ENCODE measurements around the gene SAMD4A.

SAMD4A gene

GRCh38 chr14:54807881-54808280, 241.0 kb downstream of the SAMD4A start:
- no peak for FAIRE-seq

GRCh38 chr14:54808326-54809161, 241.6 kb downstream of the SAMD4A start:
- no peak for FAIRE-seq

- FAIRE-seq = no peak
Observed at GRCh38 chr14:54809767-54810166, 242.8 kb downstream of the SAMD4A start.

GRCh38 chr14:54812617-54813016, 245.7 kb downstream of the SAMD4A start:
- FAIRE-seq = no peak

GRCh38 chr14:54813081-54813480, 246.2 kb downstream of the SAMD4A start:
- no peak for FAIRE-seq

- no peak for FAIRE-seq
Observed at GRCh38 chr14:54814076-54814475, 247.1 kb downstream of the SAMD4A start.

GRCh38 chr14:54815016-54815415, 248.1 kb downstream of the SAMD4A start:
- FAIRE-seq = no peak

GRCh38 chr14:54815515-54815914, 248.6 kb downstream of the SAMD4A start:
- FAIRE-seq = no peak

- FAIRE-seq = no peak
Observed at GRCh38 chr14:54816450-54816849, 249.5 kb downstream of the SAMD4A start.

GRCh38 chr14:54817506-54817905, 250.6 kb downstream of the SAMD4A start:
- FAIRE-seq = no peak

GRCh38 chr14:54818201-54819133, 251.5 kb downstream of the SAMD4A start:
- FAIRE-seq = peak; percentile 99

- no peak for FAIRE-seq
Observed at GRCh38 chr14:54822685-54823084, 255.8 kb downstream of the SAMD4A start.

- FAIRE-seq = no peak
Observed at GRCh38 chr14:54823757-54824549, 257.0 kb downstream of the SAMD4A start.

GRCh38 chr14:54828037-54828436, 261.1 kb downstream of the SAMD4A start:
- no peak for FAIRE-seq

- FAIRE-seq = no peak
Observed at GRCh38 chr14:54829486-54830224, 262.7 kb downstream of the SAMD4A start.

- FAIRE-seq = no peak
Observed at GRCh38 chr14:54830650-54831049, 263.7 kb downstream of the SAMD4A start.

GRCh38 chr14:54834081-54834480, 267.2 kb downstream of the SAMD4A start:
- FAIRE-seq = no peak

GRCh38 chr14:54834727-54835126, 267.8 kb downstream of the SAMD4A start:
- FAIRE-seq = no peak

GRCh38 chr14:54836231-54836630, 269.3 kb downstream of the SAMD4A start:
- no peak for FAIRE-seq

- no peak for FAIRE-seq
Observed at GRCh38 chr14:54837508-54838149, 270.7 kb downstream of the SAMD4A start.

- FAIRE-seq = no peak
Observed at GRCh38 chr14:54838931-54839512, 272.1 kb downstream of the SAMD4A start.
